ENCODE results near the gene KLK14. TPM values are rescaled to one million over a fixed set of nuclear protein-coding genes. Genes with fewer than 3 reads are reported as not detected.

KLK14 gene
- total and polyA plus RNA-seq, 2 of the 8 experiments (the other 6 are each of a cell fraction or from before 2014, with no cell fraction given), result 0.09 to 1.2 TPM

GRCh38 chr19:51093101-51093500 lies 10.4 kb upstream of the KLK14 start:
- Histone ChIP-seq H4K5ac (ENCODE audit: insufficient read length, low read depth, low read length) (no peak overlapping the region), H2AFZ (ENCODE audit: low read length) (no peak overlapping the region), H3K4ac (replicated peaks; ENCODE audit: insufficient read length, low read depth, low read length) (no peak overlapping the region), H2AK5ac (ENCODE audit: low read depth, low read length) (0 out of 2 replicates have a peak overlapping the region, but pooled peaks have one; percentile 30), H3K14ac (ENCODE audit: insufficient read length) (no peak overlapping the region), H4K8ac (ENCODE audit: extremely low read depth, insufficient read depth, low read length) (no peak overlapping the region), H4K91ac (replicated peaks; ENCODE audit: insufficient read length, low read length) (no peak overlapping the region), H2BK20ac (ENCODE audit: low read length) (no peak overlapping the region), H2BK120ac (replicated peaks; ENCODE audit: low read depth, low read length) (no peak overlapping the region), H3K18ac (ENCODE audit: extremely low read depth, low read length) (no peak overlapping the region), H3K79me2 (ENCODE audit: control insufficient read depth in 1 of 2, insufficient read depth in 2 of 2, low read length in 2 of 2) (no peaks in the 10 kb centered on the region), H3K9ac (replicated peaks in 1 of 4; ENCODE audit: extremely low read depth in 1 of 4, low read depth in 3 of 4, low read length in 3 of 4) (no peak overlapping the region), H2BK15ac (ENCODE audit: low read length) (peak overlapping the region; percentile 16; the same call in 1 of the 2 replicates), H3K27ac (ENCODE audit: low read depth, low read length) (no peak overlapping the region), H3K23me2 (ENCODE audit: low read depth, low read length) (no peaks in the 10 kb centered on the region), H3K56ac (replicated peaks; ENCODE audit: insufficient read length, low read depth, low read length) (no peak overlapping the region), H4K20me1 (replicated peaks in 1 of 2; ENCODE audit: control insufficient read depth in 1 of 2, insufficient read depth in 2 of 2, low read length in 2 of 2) (peaks cover 0 to 3% of the 10 kb centered on the region in 2 experiments), H3K23ac (ENCODE audit: insufficient read length) (no peak overlapping the region), H2BK12ac (ENCODE audit: low read depth, low read length) (no peak overlapping the region), H3K4me2 (ENCODE audit: insufficient read depth in 1 of 2, low read depth in 2 of 2, low read length in 2 of 2) (no peak overlapping the region), H3K79me1 (ENCODE audit: low read depth, low read length) (no peaks in the 10 kb centered on the region), H3K9me3 (ENCODE audit: insufficient read depth in 2 of 2, low read depth in 1 of 2, low read length in 1 of 2) (no peaks in the 10 kb centered on the region), H3K4me1 (replicated peaks in 1 of 4; ENCODE audit: control insufficient read depth in 3 of 4, insufficient read depth in 4 of 4, low read length in 3 of 4) (peaks cover 0 to 6% (median 2%) of the 10 kb centered on the region in 4 experiments; a peak in 5 of 7 replicates), H3K36me3 (ENCODE audit: control insufficient read depth in 2 of 4, insufficient read depth in 4 of 4, low read length in 3 of 4) (no peaks in the 10 kb centered on the region), H3K27me3 (replicated peaks in 1 of 4; ENCODE audit: control insufficient read depth in 3 of 4, extremely low read depth in 1 of 4, insufficient read depth in 3 of 4, low read length in 3 of 4) (no peaks in the 10 kb centered on the region; a peak in 1 of 7 replicates), H3K4me3 (ENCODE audit: extremely low read depth in 1 of 4, insufficient read depth in 2 of 4, low read depth in 3 of 4, low read length in 4 of 4) (no peak overlapping the region), H2BK5ac (ENCODE audit: low read depth, low read length) (no peak overlapping the region)
- no peak for DNase-seq (ENCODE audit: low read depth in 1 of 2, low spot score in 2 of 2)
- TF ChIP-seq NANOG (IDR thresholded peaks at IDR 0.05; ENCODE audit: insufficient read depth, low read depth, low read length, poor library complexity, severe bottlenecking) (no peak), TBP (IDR thresholded peaks at IDR 0.05; ENCODE audit: low read depth, low read length) (no peak), E2F6 (IDR thresholded peaks at IDR 0.05) (no peak), CBX5 (IDR thresholded peaks at IDR 0.05; ENCODE audit: low read depth, low read length) (no peak), ZNF274 (IDR thresholded peaks at IDR 0.05; ENCODE audit: borderline replicate concordance, extremely low read depth, low read length) (no peak), RBBP5 (IDR thresholded peaks at IDR 0.05; ENCODE audit: borderline replicate concordance, low read depth, low read length) (no peak), KDM1A (IDR thresholded peaks at IDR 0.05; ENCODE audit: borderline replicate concordance, low read length) (no peak), MAFK (IDR thresholded peaks at IDR 0.05; ENCODE audit: low read depth, low read length) (no peak)
- FAIRE-seq, result no peak
- ChIA-PET POLR2A (ENCODE audit: partially characterized antibody) (no interaction called here), CTCF (ENCODE audit: partially characterized antibody) (interaction anchor here (1.6 to 8.3 kb wide), 4 partner anchors 45 to 171 kb away, joined by 6 to 269 read pairs (median 12); partner anchors contain the start of genes KLK10 and KLK11)
- 92% methylated on average over 8 of the region's 8 CpGs; no CpG with 5 or more reads in 1 of the 2 experiments for WGBS, 2 experiments (ENCODE audit: extremely low coverage in 1 of 2, insufficient coverage in 1 of 2, insufficient read length in 1 of 2, insufficient replicate concordance in 2 of 2, low coverage in 1 of 2, low lambda C conversion rate in 2 of 2, missing lambda C conversion rate in 1 of 2)
